GM19328 (cell line): ENCODE results near the gene EXT2.

ENCODE experiments used
- ATAC-seq: cut with Tn5 transposase; IDR thresholded peaks from one replicate; pipeline ENCODE4 v1.9.1; 2021; ENCODE audit warnings: mild to moderate bottlenecking, moderate library complexity; ENCODE audit not compliant: unreplicated experiment

The EXT2 gene

DNA sequence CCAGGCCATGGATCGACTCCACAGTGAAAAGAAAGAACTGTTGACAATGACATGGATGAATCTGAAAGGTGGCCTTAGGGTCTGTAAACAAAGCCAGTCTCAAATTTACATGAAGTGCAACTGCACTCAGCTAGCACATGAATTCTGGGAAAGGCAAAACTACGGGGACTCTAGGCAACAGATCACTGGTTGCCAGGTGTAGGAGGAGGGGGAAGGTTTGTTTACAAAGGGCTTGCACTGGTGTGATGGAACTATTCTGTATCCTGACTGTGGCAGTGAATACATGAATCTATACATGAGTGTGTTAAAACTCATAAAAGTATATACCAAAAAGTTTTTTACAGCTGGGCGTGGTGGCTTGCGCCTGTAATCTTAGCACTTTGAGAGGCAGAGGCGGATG lies 187.1 kb downstream of the EXT2 start:
- ATAC-seq = no peak

DNA sequence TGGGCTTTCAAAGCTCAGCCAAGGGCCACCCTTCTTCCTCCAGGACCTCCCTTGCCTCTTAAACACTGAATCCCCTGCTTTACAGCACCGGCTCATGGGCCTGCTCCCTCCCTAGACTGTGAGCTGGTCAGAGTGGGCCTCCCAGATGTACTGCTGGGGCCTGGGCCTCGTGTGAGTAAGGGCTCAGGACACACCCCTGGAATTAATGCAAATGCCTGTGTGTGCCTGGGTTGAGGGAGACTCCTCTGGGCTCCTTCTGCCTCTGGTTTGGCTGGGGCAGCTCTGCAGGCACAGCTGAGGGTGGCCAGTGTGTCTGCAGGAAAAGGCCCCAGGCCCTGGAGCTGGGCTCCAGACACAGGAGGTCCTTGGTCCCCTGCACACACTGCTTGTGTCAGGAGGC lies 190.3 kb downstream of the EXT2 start:
- no peak for ATAC-seq

GRCh38 chr11:44286268-44286880 lies 190.9 kb downstream of the EXT2 start:
- ATAC-seq = peak; percentile 55

- no peak for ATAC-seq
Observed at GRCh38 chr11:44286911-44287310, 191.4 kb downstream of the EXT2 start.

- no peak for ATAC-seq
Observed at GRCh38 chr11:44288133-44288526, 192.7 kb downstream of the EXT2 start.

- ATAC-seq = no peak
Observed at GRCh38 chr11:44290208-44290607, 194.7 kb downstream of the EXT2 start.
